Measurements from ENCODE around the gene ARMC2.
A peak's percentile ranks its signal among the peaks of the same experiment; 100 is the strongest.

Gene ARMC2

GRCh38 chr6:108989700-108990099 is 141.5 kb downstream of the ARMC2 start:
- Mint-ChIP-seq H3K4me3 (no peak overlapping the region), H3K4me1 (no peaks in the 10 kb centered on the region), H3K27ac (no peak overlapping the region), H3K36me3 (peaks cover 27% of the 10 kb centered on the region), H3K9me3 (no peaks in the 10 kb centered on the region), H3K27me3 (no peaks in the 10 kb centered on the region)

- Mint-ChIP-seq H3K27ac (no peak overlapping the region), H3K36me3 (peaks cover 29% of the 10 kb centered on the region), H3K9me3 (no peaks in the 10 kb centered on the region), H3K4me3 (no peak overlapping the region), H3K4me1 (no peaks in the 10 kb centered on the region), H3K27me3 (no peaks in the 10 kb centered on the region)
Observed at GRCh38 chr6:108993876-108994275, 145.7 kb downstream of the ARMC2 start.

GRCh38 chr6:108995296-108995695 is 147.1 kb downstream of the ARMC2 start:
- H3K36me3 Mint-ChIP-seq: peaks cover 24% of the 10 kb centered on the region
- H3K9me3 Mint-ChIP-seq: no peaks in the 10 kb centered on the region
- H3K27ac Mint-ChIP-seq: no peak overlapping the region
- H3K4me1 Mint-ChIP-seq: no peaks in the 10 kb centered on the region
- no peak overlapping the region for H3K4me3 Mint-ChIP-seq
- no peaks in the 10 kb centered on the region for H3K27me3 Mint-ChIP-seq

- no peaks in the 10 kb centered on the region for H3K9me3 Mint-ChIP-seq
- H3K36me3 Mint-ChIP-seq: peaks cover 17% of the 10 kb centered on the region
- H3K4me1 Mint-ChIP-seq: no peaks in the 10 kb centered on the region
- no peak overlapping the region for H3K4me3 Mint-ChIP-seq
- no peaks in the 10 kb centered on the region for H3K27me3 Mint-ChIP-seq
- H3K27ac Mint-ChIP-seq: no peak overlapping the region
Observed at GRCh38 chr6:108996208-108996607, 148.0 kb downstream of the ARMC2 start.

GRCh38 chr6:108998485-108998884 is 150.3 kb downstream of the ARMC2 start:
- peaks cover 15% of the 10 kb centered on the region for H3K4me1 Mint-ChIP-seq
- H3K9me3 Mint-ChIP-seq: no peaks in the 10 kb centered on the region
- H3K36me3 Mint-ChIP-seq: peaks cover 10% of the 10 kb centered on the region
- H3K4me3 Mint-ChIP-seq: no peak overlapping the region
- H3K27me3 Mint-ChIP-seq: no peaks in the 10 kb centered on the region
- H3K27ac Mint-ChIP-seq: no peak overlapping the region

- H3K27ac Mint-ChIP-seq: no peak overlapping the region
- no peak overlapping the region for H3K4me3 Mint-ChIP-seq
- no peaks in the 10 kb centered on the region for H3K27me3 Mint-ChIP-seq
- H3K4me1 Mint-ChIP-seq: peaks cover 22% of the 10 kb centered on the region
- H3K36me3 Mint-ChIP-seq: peaks cover 9% of the 10 kb centered on the region
- H3K9me3 Mint-ChIP-seq: no peaks in the 10 kb centered on the region
Observed at GRCh38 chr6:108999428-108999827, 151.2 kb downstream of the ARMC2 start.

- no peaks in the 10 kb centered on the region for H3K9me3 Mint-ChIP-seq
- peaks cover 9% of the 10 kb centered on the region for H3K36me3 Mint-ChIP-seq
- no peak overlapping the region for H3K4me3 Mint-ChIP-seq
- no peak overlapping the region for H3K27ac Mint-ChIP-seq
- H3K27me3 Mint-ChIP-seq: no peaks in the 10 kb centered on the region
- peaks cover 30% of the 10 kb centered on the region for H3K4me1 Mint-ChIP-seq
Observed at GRCh38 chr6:109000289-109000688, 152.1 kb downstream of the ARMC2 start.

- Mint-ChIP-seq H3K36me3 (peaks cover 8% of the 10 kb centered on the region), H3K27me3 (no peaks in the 10 kb centered on the region), H3K4me3 (no peak overlapping the region), H3K27ac (peak overlapping the region; percentile 53), H3K4me1 (peaks cover 38% of the 10 kb centered on the region), H3K9me3 (no peaks in the 10 kb centered on the region)
Observed at GRCh38 chr6:109001291-109001894, 153.2 kb downstream of the ARMC2 start.

GRCh38 chr6:109002051-109002697 is 154.0 kb downstream of the ARMC2 start:
- H3K36me3 Mint-ChIP-seq: peaks cover 8% of the 10 kb centered on the region
- no peak overlapping the region for H3K4me3 Mint-ChIP-seq
- no peaks in the 10 kb centered on the region for H3K9me3 Mint-ChIP-seq
- no peak overlapping the region for H3K27ac Mint-ChIP-seq
- H3K4me1 Mint-ChIP-seq: peaks cover 46% of the 10 kb centered on the region
- no peaks in the 10 kb centered on the region for H3K27me3 Mint-ChIP-seq

- Mint-ChIP-seq H3K9me3 (no peaks in the 10 kb centered on the region), H3K27ac (no peak overlapping the region), H3K27me3 (no peaks in the 10 kb centered on the region), H3K4me1 (peaks cover 53% of the 10 kb centered on the region), H3K36me3 (peaks cover 3% of the 10 kb centered on the region), H3K4me3 (no peak overlapping the region)
Observed at GRCh38 chr6:109002882-109003281, 154.7 kb downstream of the ARMC2 start.

- H3K4me3 Mint-ChIP-seq: peak overlapping the region; percentile 95
Observed at GRCh38 chr6:109006818-109007217, 158.6 kb downstream of the ARMC2 start.

GRCh38 chr6:109007521-109007920 is 159.3 kb downstream of the ARMC2 start:
- H3K27me3 Mint-ChIP-seq: no peaks in the 10 kb centered on the region
- H3K27ac Mint-ChIP-seq: peak overlapping the region; percentile 92
- H3K4me3 Mint-ChIP-seq: peak overlapping the region; percentile 95
- no peaks in the 10 kb centered on the region for H3K9me3 Mint-ChIP-seq
- H3K36me3 Mint-ChIP-seq: peaks cover 1% of the 10 kb centered on the region
- peaks cover 68% of the 10 kb centered on the region for H3K4me1 Mint-ChIP-seq

More at GRCh38 chr6:109006818-109007217, 158.6 kb downstream of the ARMC2 start:
- Mint-ChIP-seq H3K4me1 (peaks cover 71% of the 10 kb centered on the region), H3K36me3 (peaks cover 1% of the 10 kb centered on the region), H3K27ac (peak overlapping the region; percentile 33), H3K27me3 (no peaks in the 10 kb centered on the region), H3K9me3 (no peaks in the 10 kb centered on the region)

GRCh38 chr6:109008054-109008453 is 159.8 kb downstream of the ARMC2 start:
- peaks cover 69% of the 10 kb centered on the region for H3K4me1 Mint-ChIP-seq
- H3K27me3 Mint-ChIP-seq: no peaks in the 10 kb centered on the region
- H3K9me3 Mint-ChIP-seq: no peaks in the 10 kb centered on the region
- peaks cover 1% of the 10 kb centered on the region for H3K36me3 Mint-ChIP-seq
- H3K27ac Mint-ChIP-seq: peak overlapping the region; percentile 92
- peak overlapping the region; percentile 95 for H3K4me3 Mint-ChIP-seq

- Mint-ChIP-seq H3K27me3 (no peaks in the 10 kb centered on the region), H3K27ac (peak overlapping the region; percentile 92)
Observed at GRCh38 chr6:109008537-109009235, 160.5 kb downstream of the ARMC2 start.

GRCh38 chr6:109009236-109009961 is 161.2 kb downstream of the ARMC2 start:
- Mint-ChIP-seq H3K4me1 (peaks cover 72% of the 10 kb centered on the region), H3K27ac (peak overlapping the region; percentile 98), H3K4me3 (peak overlapping the region; percentile 92), H3K27me3 (no peaks in the 10 kb centered on the region), H3K9me3 (no peaks in the 10 kb centered on the region), H3K36me3 (peaks cover 1% of the 10 kb centered on the region)

More at GRCh38 chr6:109008537-109009235, 160.5 kb downstream of the ARMC2 start:
- peaks cover 1% of the 10 kb centered on the region for H3K36me3 Mint-ChIP-seq
- H3K4me3 Mint-ChIP-seq: peak overlapping the region; percentile 95
- peaks cover 70% of the 10 kb centered on the region for H3K4me1 Mint-ChIP-seq
- H3K9me3 Mint-ChIP-seq: no peaks in the 10 kb centered on the region

All from activated naive CD4-positive, alpha-beta T cell treated with anti-CD3 and anti-CD28 coated beads, Interleukin-2, amount 50 U/mL, for 24 hours (primary cell).